Neutrophil (primary cell): ENCODE measurements around the gene VNN1.

Experiments used
- H3K27ac ChIP-seq: fragments of 200-600 bp; sonication (generic); 2 replicates; pipeline ENCODE4 v1.5.1; 2016; ENCODE audit warnings: mild to moderate bottlenecking, moderate library complexity
- H3K27me3 ChIP-seq: fragments of 200-600 bp; sonication (generic); 2 replicates; pipeline ENCODE4 v1.6.0; 2016; ENCODE audit warnings: mild to moderate bottlenecking
- H3K36me3 ChIP-seq: fragments of 200-600 bp; sonication (generic); 2 replicates; pipeline ENCODE4 v1.5.1; 2017
- H3K4me1 ChIP-seq, 2 experiments: fragments of 200-600 bp in 1 of 2; sonication (generic) in 1 of 2; 1 replicate in 1 of 2; 2 replicates in 1 of 2; pipeline versions ENCODE4 v1.5.1 to v1.6.1; 2013 to 2016; ENCODE audit warnings: low read depth in 1 of 2, low read length in 1 of 2, mild to moderate bottlenecking in 1 of 2, moderate library complexity in 1 of 2; ENCODE audit not compliant: control insufficient read depth in 1 of 2, insufficient read depth in 1 of 2
- H3K4me3 ChIP-seq, 2 experiments: fragments of 200-600 bp in 1 of 2; sonication (generic) in 1 of 2; 1 replicate in 1 of 2; 2 replicates in 1 of 2; pipeline ENCODE4 v1.5.1; 2013 to 2016; ENCODE audit warnings: low read depth in 1 of 2, low read length in 1 of 2, mild to moderate bottlenecking in 1 of 2, moderate library complexity in 1 of 2
- H3K9me3 ChIP-seq: fragments of 200-600 bp; sonication (generic); 2 replicates; pipeline ENCODE4 v1.5.1; 2016
- CTCF ChIP-seq: fragments of 200-600 bp; sonication (generic); IDR thresholded peaks from 2 replicates; pipeline ENCODE4 v1.5.1; 2016; ENCODE audit warnings: antibody characterized with exemption

VNN1 gene

GRCh38 chr6:132634796-132635195, 79.1 kb downstream of the VNN1 start:
- Histone ChIP-seq H3K4me3 (no peak overlapping the region), H3K9me3 (no peaks in the 10 kb centered on the region), H3K27ac (no peak overlapping the region), H3K4me1 (no peaks in the 10 kb centered on the region), H3K36me3 (no peaks in the 10 kb centered on the region), H3K27me3 (peaks cover 6% of the 10 kb centered on the region)
- TF ChIP-seq CTCF: no peak

- Histone ChIP-seq H3K4me1 (no peaks in the 10 kb centered on the region), H3K27ac (no peak overlapping the region), H3K9me3 (no peaks in the 10 kb centered on the region), H3K4me3 (no peak overlapping the region), H3K36me3 (no peaks in the 10 kb centered on the region), H3K27me3 (peaks cover 8% of the 10 kb centered on the region)
- TF ChIP-seq CTCF: no peak
These were observed 80.5 kb downstream of the VNN1 start for GRCh38 chr6:132633362-132633761.
